Measurements from ENCODE around the gene FGD2. TPM values are rescaled to one million over a fixed set of nuclear protein-coding genes. Genes with fewer than 3 reads are reported as not detected.

The FGD2 gene
- total and polyA plus RNA-seq, 2 experiments from 2014 or later, result 0.13 to 0.14 TPM

DNA sequence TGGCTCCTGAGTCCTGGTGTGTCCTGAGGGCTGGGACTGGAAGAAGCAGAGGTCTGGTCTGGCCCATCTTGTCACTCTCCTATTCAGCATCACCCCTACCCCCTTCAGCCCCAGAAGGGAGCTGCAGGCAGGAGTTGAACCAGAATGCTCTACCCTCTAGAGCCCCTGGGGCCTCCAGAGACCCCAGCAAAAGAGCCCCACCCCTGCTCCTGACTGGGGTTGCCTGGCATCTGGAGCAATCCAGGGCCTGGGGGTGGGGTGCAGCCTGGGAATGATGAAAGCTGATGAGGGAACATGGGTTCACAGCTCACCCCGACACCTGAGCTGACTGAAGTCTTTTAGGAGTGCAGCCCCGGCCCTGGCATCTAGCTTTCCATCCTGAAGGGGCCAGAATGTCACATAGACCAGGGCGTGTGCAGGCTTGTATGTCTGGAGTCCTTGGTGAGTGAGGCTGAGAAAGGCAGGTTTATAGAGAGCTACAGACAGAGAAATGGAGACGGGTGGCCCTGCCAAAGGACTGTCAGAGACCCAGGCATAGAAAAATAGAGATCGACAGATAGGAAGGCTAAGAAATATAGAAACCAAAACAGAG, 12.2 kb downstream of the FGD2 start:
- H3K4me2 ChIP-seq, result no peak overlapping the region

More for the DNA sequence above, 12.2 kb downstream of the FGD2 start:
- 0 out of 2 replicates have a peak, but pooled peaks cover 6% of the 10 kb centered on the region for H3F3A ChIP-seq (replicated peaks; ENCODE audit: low read depth)
- Mint-ChIP-seq H3K4me3 (no peak overlapping the region), H3K4me1 (peaks cover 26% of the 10 kb centered on the region), H3K27ac (no peak overlapping the region), H3K27me3 (ENCODE audit: insufficient read depth, low read depth, poor library complexity) (peaks cover 16% of the 10 kb centered on the region), H3K9me3 (no peaks in the 10 kb centered on the region), H3K36me3 (ENCODE audit: low read depth) (no peaks in the 10 kb centered on the region)
- no peaks in the 10 kb centered on the region for H3K79me2 ChIP-seq (replicated peaks; ENCODE audit: insufficient read depth)
- H4K20me1 ChIP-seq (replicated peaks; ENCODE audit: insufficient read depth), result no peaks in the 10 kb centered on the region
- ATAC-seq (peak; percentile 8), DNase-seq (ENCODE audit: low spot score) (peak; percentile 32)
- H3K36me3 ChIP-seq (ENCODE audit: insufficient read depth), result no peaks in the 10 kb centered on the region
- no peaks in the 10 kb centered on the region; the same call in 1 of the 2 replicates for H3K4me1 ChIP-seq (ENCODE audit: insufficient read depth)
- TF ChIP-seq ZNF331 (CRISPR knock-in tag; IDR thresholded peaks at IDR 0.05; ENCODE audit: low read depth) (no peak), POLR2AphosphoS5 (IDR thresholded peaks at IDR 0.05; ENCODE audit: low read depth) (no peak), ZNF114 (CRISPR knock-in tag; IDR thresholded peaks at IDR 0.05) (no peak), EZH2phosphoT487 (IDR thresholded peaks at IDR 0.05; ENCODE audit: unreplicated experiment) (no peak), CREB1 (CRISPR knock-in tag; IDR thresholded peaks at IDR 0.05; ENCODE audit: low read depth) (no peak), STAT1 (IDR thresholded peaks at IDR 0.05; ENCODE audit: unreplicated experiment) (no peak)
- TF ChIP-seq, protein P1, sequence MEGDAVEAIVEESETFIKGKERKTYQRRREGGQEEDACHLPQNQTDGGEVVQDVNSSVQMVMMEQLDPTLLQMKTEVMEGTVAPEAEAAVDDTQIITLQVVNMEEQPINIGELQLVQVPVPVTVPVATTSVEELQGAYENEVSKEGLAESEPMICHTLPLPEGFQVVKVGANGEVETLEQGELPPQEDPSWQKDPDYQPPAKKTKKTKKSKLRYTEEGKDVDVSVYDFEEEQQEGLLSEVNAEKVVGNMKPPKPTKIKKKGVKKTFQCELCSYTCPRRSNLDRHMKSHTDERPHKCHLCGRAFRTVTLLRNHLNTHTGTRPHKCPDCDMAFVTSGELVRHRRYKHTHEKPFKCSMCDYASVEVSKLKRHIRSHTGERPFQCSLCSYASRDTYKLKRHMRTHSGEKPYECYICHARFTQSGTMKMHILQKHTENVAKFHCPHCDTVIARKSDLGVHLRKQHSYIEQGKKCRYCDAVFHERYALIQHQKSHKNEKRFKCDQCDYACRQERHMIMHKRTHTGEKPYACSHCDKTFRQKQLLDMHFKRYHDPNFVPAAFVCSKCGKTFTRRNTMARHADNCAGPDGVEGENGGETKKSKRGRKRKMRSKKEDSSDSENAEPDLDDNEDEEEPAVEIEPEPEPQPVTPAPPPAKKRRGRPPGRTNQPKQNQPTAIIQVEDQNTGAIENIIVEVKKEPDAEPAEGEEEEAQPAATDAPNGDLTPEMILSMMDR (conservative IDR thresholded peaks at IDR 0.05; ENCODE audit: low read depth in 2 of 2), result no peak
- TF ChIP-seq, protein P2, sequence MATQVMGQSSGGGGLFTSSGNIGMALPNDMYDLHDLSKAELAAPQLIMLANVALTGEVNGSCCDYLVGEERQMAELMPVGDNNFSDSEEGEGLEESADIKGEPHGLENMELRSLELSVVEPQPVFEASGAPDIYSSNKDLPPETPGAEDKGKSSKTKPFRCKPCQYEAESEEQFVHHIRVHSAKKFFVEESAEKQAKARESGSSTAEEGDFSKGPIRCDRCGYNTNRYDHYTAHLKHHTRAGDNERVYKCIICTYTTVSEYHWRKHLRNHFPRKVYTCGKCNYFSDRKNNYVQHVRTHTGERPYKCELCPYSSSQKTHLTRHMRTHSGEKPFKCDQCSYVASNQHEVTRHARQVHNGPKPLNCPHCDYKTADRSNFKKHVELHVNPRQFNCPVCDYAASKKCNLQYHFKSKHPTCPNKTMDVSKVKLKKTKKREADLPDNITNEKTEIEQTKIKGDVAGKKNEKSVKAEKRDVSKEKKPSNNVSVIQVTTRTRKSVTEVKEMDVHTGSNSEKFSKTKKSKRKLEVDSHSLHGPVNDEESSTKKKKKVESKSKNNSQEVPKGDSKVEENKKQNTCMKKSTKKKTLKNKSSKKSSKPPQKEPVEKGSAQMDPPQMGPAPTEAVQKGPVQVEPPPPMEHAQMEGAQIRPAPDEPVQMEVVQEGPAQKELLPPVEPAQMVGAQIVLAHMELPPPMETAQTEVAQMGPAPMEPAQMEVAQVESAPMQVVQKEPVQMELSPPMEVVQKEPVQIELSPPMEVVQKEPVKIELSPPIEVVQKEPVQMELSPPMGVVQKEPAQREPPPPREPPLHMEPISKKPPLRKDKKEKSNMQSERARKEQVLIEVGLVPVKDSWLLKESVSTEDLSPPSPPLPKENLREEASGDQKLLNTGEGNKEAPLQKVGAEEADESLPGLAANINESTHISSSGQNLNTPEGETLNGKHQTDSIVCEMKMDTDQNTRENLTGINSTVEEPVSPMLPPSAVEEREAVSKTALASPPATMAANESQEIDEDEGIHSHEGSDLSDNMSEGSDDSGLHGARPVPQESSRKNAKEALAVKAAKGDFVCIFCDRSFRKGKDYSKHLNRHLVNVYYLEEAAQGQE (IDR thresholded peaks at IDR 0.05; ENCODE audit: unreplicated experiment), result no peak
- TF ChIP-seq, protein P3, sequence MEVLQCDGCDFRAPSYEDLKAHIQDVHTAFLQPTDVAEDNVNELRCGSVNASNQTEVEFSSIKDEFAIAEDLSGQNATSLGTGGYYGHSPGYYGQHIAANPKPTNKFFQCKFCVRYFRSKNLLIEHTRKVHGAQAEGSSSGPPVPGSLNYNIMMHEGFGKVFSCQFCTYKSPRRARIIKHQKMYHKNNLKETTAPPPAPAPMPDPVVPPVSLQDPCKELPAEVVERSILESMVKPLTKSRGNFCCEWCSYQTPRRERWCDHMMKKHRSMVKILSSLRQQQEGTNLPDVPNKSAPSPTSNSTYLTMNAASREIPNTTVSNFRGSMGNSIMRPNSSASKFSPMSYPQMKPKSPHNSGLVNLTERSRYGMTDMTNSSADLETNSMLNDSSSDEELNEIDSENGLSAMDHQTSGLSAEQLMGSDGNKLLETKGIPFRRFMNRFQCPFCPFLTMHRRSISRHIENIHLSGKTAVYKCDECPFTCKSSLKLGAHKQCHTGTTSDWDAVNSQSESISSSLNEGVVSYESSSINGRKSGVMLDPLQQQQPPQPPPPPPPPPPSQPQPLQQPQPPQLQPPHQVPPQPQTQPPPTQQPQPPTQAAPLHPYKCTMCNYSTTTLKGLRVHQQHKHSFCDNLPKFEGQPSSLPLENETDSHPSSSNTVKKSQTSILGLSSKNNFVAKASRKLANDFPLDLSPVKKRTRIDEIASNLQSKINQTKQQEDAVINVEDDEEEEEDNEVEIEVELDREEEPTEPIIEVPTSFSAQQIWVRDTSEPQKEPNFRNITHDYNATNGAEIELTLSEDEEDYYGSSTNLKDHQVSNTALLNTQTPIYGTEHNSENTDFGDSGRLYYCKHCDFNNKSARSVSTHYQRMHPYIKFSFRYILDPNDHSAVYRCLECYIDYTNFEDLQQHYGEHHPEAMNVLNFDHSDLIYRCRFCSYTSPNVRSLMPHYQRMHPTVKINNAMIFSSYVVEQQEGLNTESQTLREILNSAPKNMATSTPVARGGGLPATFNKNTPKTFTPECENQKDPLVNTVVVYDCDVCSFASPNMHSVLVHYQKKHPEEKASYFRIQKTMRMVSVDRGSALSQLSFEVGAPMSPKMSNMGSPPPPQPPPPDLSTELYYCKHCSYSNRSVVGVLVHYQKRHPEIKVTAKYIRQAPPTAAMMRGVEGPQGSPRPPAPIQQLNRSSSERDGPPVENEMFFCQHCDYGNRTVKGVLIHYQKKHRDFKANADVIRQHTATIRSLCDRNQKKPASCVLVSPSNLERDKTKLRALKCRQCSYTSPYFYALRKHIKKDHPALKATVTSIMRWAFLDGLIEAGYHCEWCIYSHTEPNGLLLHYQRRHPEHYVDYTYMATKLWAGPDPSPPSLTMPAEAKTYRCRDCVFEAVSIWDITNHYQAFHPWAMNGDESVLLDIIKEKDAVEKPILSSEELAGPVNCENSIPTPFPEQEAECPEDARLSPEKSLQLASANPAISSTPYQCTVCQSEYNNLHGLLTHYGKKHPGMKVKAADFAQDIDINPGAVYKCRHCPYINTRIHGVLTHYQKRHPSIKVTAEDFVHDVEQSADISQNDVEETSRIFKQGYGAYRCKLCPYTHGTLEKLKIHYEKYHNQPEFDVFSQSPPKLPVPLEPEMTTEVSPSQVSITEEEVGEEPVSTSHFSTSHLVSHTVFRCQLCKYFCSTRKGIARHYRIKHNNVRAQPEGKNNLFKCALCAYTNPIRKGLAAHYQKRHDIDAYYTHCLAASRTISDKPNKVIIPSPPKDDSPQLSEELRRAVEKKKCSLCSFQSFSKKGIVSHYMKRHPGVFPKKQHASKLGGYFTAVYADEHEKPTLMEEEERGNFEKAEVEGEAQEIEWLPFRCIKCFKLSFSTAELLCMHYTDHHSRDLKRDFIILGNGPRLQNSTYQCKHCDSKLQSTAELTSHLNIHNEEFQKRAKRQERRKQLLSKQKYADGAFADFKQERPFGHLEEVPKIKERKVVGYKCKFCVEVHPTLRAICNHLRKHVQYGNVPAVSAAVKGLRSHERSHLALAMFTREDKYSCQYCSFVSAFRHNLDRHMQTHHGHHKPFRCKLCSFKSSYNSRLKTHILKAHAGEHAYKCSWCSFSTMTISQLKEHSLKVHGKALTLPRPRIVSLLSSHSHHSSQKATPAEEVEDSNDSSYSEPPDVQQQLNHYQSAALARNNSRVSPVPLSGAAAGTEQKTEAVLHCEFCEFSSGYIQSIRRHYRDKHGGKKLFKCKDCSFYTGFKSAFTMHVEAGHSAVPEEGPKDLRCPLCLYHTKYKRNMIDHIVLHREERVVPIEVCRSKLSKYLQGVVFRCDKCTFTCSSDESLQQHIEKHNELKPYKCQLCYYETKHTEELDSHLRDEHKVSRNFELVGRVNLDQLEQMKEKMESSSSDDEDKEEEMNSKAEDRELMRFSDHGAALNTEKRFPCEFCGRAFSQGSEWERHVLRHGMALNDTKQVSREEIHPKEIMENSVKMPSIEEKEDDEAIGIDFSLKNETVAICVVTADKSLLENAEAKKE (CRISPR knock-in tag; IDR thresholded peaks at IDR 0.05), result no peak
- TF ChIP-seq, protein P4, sequence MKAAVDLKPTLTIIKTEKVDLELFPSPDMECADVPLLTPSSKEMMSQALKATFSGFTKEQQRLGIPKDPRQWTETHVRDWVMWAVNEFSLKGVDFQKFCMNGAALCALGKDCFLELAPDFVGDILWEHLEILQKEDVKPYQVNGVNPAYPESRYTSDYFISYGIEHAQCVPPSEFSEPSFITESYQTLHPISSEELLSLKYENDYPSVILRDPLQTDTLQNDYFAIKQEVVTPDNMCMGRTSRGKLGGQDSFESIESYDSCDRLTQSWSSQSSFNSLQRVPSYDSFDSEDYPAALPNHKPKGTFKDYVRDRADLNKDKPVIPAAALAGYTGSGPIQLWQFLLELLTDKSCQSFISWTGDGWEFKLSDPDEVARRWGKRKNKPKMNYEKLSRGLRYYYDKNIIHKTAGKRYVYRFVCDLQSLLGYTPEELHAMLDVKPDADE (IDR thresholded peaks at IDR 0.05), result no peak
- H3K4me3 ChIP-seq, result no peak overlapping the region
- H2AFZ ChIP-seq, result peak overlapping the region; percentile 96
- no peaks in the 10 kb centered on the region for H3K27me3 ChIP-seq (ENCODE audit: insufficient read depth)
- no peaks in the 10 kb centered on the region for H3K9me2 ChIP-seq (ENCODE audit: insufficient read depth)
- peak overlapping the region; percentile 76; the same call in 1 of the 2 replicates for H3K27ac ChIP-seq (ENCODE audit: low read depth)
